GM19025 (cell line): ENCODE data around the gene HMSD.
"Not testable (repeated sequence)": the region's sequence is repeated elsewhere in the genome, so short reads cannot be mapped to it uniquely, and the experiment has no call there.

Source experiments
- ATAC-seq: cut with Tn5 transposase; IDR thresholded peaks from one replicate; pipeline ENCODE4 v1.9.1; 2021; ENCODE audit warnings: mild to moderate bottlenecking, low read depth, moderate library complexity; ENCODE audit not compliant: unreplicated experiment

The HMSD gene, protein sequence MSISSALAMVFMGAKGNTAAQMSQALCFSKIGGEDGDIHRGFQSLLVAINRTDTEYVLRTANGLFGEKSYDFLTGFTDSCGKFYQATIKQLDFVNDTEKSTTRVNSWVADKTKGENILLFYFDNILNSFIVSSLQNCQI

DNA sequence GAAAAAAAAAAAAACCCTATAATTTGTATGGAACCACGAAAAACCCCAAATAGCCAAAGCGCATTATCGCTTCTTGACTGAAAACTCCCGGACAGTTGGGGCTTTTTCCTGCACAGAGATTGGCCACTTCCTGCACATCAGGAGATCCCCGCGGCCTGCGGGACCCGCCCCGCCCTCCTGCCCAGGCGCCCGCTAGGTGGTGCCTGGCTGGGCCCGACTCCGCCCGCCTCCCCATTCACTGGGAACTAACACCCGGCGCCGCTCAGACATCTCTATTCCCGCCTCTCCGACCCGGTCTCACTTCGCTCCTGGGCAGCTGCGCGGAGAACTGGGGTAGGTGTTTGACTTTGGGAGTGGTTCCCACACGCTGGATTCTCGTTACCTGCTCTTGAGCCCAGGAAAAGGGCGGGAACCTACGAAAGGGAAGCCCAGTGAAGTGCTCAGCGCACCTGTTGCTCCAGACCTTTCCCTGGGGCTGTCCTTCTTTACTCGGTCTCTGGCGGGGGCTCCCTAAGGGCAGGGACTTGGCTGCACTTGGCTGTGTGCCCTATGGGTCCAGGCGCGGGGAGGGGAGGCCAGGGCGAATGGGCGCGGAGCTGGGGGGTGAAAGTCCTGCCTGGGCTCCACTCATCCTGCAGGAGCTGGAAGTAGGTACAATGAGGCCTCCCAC is at the start of gene HMSD:
TSS of gene HMSD (plus strand) at position 234 of the 670 bp plus-strand sequence. CDS start 4,155 bp downstream, outside the sequence.
- peak; percentile 90 for ATAC-seq

DNA sequence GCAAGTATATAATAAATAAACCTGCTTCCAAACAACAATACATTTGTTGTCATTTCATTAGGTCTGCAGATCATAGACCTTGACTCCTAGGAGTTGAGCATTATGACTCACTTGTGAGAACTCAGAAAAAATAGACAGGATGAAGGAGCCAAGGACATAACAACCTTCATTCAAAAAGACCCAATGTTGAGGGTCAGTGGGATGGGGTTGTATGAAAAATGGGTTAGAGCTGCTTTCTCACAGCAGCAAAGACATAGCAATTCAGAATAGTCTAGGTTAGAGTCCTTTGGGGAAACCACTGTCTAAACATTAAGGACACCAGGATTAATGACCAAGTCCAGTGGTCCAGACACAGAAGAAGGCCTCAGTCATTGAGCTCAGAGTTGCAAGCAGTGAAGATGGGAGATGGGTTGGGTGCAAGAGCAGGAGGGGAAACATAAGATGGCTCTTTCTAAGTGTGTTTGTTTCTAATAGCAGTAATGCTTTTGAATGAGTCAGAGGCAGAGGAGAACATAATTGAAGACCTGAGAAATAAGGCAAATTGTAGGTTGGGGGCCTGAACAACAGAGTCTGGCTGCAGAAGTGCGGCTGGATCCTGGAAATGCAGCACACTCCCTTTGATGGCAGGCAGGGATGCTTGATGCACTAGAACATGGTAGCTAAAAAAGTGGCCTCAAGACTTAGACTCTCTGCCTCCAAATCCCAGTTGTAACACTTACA is 45.1 kb upstream of the HMSD start:
- no peak for ATAC-seq

DNA sequence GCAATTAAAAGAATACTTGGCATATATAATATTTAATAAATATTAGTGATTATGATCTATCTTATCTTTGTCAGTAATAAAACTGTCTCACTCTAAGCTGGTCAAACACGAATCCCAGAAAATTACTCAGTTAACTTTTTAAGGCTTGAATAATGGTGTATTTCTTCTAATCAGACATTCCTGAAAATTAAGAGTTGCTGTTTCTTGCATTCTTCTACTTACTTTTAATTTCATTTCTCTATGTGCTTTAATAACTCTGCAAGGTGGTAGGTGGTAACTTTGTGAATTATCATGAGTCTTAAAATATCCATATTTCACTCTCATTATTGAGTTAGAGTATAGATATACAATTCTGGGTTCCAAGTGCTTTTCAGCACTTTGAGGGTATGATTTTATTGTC is 44.4 kb upstream of the HMSD start:
- ATAC-seq: no peak

DNA sequence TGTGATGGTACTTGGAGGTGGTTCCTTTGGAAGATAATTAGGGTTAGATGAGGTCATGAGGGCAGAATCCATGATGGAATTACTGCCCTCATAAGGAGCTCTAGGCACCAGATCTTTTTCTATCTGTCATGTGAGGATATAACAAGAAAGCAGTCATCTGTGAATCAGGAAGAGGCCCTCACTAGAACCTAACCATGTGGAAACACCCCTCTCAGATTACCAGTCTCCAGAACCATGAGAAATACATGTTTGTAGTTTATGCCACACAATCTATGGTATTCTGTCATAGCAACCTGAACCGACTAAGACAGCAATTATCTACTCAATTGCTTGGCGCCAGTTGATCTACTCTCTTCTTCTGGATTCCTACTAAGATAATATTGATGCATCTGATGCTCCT is 43.7 kb upstream of the HMSD start:
- no peak for ATAC-seq

DNA sequence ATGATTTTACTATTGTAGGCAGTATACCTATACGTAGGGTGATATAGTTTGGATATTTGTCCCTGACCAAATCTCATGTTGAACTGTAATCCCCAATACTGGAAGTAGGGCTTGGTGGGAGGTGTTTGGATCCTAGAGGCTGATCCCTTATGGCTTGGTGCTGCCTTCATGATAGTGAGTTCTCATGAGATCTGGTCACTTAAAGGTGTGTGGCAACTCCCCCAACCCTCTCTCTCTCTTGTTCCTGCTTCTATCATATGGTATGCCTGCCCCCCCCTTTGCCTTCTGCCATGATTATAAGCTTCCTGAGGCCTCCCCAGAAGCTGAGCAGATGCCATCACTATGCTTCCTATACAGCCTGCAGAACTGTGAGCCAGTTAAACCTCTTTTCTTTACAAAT is 43.0 kb upstream of the HMSD start:
- ATAC-seq: no peak

DNA sequence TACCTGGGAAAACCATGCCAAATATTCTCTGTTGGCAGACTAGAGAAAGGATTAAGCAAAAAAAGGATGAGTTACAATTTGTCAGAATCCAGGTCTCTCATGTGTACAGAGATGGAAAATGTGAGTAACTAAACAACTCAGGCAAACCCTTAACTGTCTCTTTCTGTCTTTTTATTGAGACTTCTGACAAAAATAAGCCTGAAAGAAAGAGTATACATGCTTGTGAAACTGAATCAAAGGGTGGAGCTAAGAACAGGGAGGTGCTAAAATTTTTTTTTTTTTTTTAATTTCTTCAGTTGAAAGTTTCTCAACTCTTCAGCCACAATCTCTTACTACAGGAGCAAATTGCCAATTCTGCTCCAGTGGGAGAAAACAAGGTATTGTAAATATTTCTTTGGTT is 41.4 kb upstream of the HMSD start, which contains the start of gene SERPINB10:
TSS of gene SERPINB10 (plus strand) at position 295 of the 400 bp plus-strand sequence. CDS start 7,553 bp downstream, outside the sequence.
- ATAC-seq: no peak

DNA sequence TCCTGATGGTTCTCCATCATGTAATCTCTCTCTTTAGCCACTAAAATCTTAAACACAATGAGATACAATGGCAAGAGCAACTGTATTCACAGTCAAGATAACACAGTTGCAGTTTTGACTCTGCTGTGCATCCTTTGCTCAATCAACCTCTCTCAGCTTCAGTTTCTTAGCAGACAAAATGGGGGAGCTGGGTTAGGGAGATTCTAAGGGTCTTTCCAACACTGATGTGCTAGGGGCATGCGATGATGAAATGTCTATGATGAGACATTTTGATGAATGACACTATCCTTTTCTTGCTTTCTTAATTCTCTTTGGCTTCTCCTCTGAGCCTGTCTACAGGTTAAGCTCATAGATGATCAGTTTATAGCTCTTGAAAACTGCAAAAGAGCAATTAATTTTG is 40.2 kb upstream of the HMSD start:
- ATAC-seq: no peak

DNA sequence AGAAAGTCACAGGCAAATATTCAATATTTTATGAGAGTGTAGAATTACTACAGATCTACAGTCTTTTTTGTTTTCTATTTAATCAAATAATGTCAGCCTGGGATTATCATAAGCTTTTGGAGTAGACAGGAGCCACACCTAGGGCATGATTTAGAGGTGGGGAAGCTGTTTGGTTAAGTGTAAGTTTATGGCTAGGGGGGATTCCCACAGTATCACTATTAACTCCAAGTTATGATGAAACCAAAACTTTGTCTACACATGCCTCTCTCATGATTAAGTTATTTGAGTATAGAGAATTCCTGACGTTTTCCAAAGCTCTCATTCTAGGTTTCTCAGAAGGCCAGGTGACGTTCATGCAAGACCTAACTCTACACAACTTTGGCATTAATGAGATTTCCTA is 39.2 kb upstream of the HMSD start:
- ATAC-seq: peak; percentile 54

DNA sequence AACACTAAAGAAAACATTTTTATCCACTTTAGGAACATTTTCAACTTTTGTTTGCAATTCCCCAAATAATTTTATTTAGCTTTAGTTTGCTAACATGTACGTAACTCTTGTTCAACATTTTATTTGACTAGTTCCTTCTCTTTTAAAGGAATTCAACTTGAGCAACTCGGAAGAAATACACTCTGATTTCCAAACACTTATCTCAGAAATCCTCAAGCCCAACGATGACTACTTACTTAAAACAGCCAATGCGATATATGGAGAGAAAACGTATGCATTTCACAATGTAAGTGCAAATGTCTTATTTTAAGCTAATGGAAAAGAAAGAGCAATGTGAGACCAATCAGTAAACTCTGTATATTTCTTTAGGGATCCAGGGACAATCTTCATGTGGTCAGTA is 31.3 kb upstream of the HMSD start:
- ATAC-seq: no peak

DNA sequence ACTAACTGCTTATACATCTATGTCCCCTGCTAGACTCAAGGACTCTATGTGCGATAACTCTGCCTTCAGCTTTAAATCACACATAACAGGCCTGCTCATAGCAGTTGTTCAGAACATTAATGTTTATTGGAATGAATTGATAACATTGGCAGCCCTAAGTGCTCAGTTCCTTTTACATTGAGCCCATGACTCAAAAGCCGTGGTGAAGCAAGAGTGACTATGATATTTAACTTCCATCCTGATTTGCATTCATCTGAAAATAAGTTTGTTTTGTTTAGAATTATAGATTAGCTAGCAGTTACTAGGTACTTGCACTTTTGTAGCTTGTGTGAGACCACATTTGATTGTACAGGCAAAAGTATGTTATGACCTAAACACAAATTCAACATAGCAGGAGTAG is 27.1 kb upstream of the HMSD start:
- ATAC-seq: no peak

DNA sequence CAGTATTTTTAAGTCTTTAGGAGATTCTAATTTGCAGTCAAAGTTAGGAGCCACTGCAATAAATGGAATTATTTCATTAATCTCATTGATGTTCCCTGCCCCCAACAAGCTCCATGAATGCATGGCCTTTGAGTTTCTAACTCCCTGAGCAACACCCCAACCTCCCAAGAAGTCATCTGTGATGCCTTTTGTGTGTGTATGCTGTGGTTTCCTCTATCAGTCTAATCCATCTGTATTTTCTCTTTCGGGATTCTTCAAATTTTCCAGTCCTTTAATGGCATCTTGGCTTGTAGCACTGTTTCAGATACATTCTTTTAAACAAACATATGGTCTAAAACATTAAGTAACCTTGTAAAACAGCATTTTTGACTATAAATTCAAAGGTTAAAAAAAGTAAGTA is 24.6 kb upstream of the HMSD start:
- no peak for ATAC-seq

DNA sequence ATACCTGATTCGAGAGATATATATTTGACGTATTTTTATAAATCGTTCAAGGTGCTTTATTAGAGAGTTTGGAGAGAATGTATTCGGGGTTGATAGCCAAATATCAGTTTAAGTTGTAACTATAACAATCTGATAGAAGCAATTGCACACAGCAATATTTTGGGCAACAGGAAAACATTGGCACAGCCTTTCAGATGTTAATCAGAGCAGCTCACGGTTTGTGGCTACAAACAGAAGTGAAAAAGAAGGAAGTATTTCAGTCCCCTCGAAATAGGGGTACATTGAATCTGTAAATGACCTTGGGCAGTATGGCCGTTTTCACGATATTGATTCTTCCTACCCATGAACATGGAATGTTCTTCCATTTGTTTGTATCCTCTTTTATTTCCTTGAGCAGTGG is 20.8 kb upstream of the HMSD start:
- no peak for ATAC-seq

DNA sequence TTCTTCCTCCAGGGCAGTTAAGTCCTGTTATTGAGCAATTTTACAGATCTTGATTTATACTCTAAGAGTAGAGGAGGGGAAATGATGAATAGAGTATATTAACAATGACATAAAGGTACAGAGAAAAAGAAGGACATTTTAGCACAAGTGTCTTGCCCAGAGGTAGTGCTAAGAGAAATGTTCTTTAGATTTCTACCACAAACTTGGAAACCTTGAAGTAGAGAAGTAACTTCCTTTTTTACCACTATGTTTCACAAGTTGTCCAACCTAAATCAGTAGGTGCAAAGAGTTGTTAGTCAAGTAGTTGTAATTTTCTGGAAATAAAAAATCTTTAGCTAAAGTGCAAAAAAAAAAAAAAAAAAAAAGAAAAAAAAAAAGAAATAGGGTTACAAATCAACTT is 19.7 kb upstream of the HMSD start:
- ATAC-seq: not testable (repeated sequence)

DNA sequence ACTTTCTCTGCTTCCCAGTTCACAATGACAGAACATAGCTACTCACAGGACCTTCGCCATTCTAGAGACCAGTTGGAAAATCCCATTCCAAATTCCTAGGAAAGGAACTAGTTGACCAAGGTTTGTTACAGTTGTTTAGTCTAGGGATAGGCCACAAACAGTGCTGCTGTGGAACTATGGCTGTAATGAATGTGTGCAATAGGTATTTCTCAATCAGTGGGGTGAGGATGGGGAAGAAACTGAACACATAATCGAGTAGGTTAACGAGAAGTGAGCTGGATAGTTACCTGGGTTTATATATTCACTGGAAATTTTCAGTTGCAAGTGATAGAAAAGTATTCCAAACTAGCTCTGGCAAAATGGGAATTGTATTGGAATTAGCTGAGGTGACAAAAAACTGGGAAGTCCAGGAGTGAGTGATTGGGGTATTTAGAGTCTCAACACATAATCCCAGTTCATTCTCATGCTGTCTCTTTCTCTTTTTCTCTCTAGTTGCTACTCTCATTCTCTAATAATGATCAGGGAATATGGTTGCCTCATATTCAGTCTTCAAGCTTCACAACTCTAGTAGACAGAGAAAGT is 18.2 kb upstream of the HMSD start:
- no peak for ATAC-seq

DNA sequence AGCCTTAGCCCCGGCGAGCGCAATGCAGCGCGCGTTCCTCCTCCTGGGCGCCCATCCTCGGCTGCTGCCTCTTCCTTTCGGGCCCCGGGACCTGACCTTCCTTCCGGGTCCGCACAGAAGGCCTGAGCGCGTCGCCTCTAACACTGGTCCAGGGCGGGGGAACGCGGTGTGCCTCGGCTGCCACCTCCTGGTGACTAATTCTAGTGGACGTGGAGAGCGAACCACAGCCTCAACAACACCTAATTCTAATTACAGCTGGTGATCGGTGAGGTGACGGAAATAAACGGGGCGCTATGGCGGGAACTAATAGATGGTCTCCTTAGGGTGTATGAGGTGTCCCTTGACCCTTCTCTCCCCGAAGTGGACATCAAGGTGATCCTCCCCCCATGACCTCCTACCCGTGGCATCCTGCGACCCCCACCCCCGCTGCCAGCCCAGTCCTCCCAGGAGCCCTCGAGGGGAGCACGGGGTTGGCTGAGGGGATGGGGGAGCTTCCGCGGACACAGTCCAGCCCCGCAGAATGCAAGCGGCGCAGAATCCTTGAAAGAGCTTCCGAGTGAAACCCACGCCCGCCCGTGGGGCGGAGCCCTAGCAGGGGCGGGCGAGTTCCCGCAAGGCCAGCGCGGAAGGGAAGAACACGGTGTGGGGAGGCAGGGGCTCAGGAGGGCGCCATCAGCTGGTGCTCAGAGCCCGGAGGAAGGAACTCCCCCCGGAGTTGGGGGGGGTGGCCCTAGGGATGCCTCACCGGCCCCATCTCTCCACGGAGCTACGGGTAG is 12.8 kb upstream of the HMSD start:
- peak; percentile 94 for ATAC-seq

DNA sequence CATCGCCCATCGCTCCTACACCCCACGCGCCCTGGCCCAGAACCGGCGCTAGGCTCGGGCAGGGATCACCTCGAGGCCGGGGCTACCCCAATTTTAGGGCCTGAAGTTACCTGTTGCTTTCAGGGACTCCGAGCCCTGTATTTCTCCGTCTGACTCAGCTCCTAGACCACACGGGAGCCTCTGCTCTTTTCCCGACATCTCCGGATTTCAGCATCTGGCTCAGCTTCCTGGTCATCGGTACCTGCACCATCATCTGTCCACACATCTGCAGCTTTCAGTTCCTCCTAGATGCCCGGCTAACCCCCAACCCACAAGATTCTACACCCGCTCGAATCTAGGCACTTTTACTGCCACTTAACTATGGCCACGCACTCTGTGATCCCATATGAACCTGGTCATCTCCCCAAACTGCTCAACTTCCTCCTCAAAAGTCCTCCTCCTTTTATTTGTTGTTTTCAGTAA is 12.1 kb upstream of the HMSD start:
- ATAC-seq: no peak

DNA sequence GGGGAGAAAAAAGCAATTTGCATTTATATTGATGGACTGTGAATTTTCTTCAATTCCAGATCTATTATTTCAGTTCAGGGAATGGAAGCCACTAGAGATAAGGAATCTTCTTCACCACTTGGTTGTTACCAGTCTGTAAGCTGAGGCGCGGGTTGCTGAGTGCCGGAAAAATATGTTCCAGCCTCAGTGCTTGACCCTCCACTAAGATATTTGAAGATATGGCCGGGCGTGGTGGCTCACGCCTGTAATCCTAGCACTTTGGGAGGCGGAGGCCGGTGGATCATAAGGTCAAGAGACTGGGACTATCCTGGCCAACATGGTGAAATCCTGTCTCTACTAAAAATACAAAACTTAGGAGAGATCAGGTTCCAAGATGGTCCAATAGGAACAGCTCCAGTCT is 9.1 kb upstream of the HMSD start:
- ATAC-seq: no peak

DNA sequence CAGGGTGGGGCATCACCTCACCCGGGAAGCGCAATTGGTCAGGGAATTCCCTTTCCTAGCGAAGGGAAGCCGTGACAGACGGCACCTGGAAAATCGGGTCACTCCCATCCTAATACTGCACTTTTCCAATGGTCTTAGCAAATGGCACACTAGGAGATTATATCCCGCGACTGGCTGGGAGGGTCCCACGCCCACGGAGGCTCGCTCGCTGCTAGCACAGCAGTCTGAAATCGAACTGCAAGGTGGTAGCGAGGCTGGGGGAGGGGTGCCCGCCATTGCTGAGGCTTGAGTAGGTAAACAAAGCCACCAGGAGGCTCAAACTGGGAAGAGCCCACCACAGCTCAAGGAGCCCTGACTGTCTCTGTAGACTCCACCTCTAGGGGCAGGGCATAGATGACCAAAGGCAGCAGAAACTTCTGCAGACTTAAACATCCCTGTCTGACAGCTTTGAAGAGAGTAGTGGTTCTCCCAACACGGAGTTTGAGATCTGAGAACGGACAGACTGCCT is 8.5 kb upstream of the HMSD start:
- ATAC-seq: not testable (repeated sequence)

DNA sequence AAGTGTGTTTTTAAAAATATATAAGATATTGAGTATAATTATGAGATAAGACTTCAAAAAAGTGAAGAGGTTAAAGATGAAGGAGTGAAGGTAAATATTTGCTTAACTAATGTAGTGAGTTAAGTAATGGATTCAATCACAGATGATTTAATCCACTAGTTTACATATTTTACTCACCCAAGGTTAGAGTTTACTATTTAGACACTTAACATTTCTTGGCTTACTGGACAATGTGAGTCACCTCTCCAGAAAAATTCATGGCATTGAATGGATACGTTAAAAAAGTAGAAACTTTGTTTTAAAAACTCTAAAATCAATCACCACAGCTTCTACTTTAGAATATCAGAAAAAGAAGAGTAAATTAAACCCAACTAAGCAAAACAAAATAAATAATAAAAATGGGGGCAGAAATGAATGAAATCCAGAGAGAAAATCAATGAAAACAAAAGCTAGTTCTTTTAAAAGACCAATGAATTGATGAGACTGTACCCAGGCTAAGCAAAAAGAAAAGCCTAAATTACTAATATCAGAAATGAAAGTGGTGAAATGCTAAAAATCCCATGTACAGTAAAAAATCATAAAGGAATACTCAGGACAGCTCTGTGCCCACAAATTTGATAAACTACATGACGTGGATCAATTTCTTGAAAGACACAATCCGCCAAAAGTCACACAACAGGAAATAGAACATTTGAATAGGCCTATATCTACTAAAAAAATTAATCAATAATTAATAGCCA is 1.9 kb upstream of the HMSD start:
- no peak for ATAC-seq

DNA sequence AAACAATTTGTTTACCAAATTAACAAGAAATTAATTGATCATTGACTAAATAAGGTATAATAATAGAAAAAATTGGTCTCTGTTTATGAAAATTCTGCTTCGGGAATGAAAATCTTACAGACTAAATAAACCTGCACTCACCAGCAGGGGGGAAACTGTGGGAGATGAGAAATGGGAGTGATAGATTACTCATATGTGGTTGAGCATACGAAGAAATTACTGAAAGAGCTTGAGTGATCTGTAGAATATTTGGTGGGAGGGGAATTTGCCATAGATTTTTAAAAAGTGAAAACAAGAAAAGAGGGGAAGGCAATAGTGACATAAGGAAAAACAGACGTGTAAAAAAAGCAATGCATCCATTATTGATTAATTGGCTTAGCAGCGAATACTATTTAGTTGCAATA is 2.2 kb downstream of the HMSD start:
- ATAC-seq: peak; percentile 37
